ENCODE data around the gene GALNT15.

Gene GALNT15

DNA sequence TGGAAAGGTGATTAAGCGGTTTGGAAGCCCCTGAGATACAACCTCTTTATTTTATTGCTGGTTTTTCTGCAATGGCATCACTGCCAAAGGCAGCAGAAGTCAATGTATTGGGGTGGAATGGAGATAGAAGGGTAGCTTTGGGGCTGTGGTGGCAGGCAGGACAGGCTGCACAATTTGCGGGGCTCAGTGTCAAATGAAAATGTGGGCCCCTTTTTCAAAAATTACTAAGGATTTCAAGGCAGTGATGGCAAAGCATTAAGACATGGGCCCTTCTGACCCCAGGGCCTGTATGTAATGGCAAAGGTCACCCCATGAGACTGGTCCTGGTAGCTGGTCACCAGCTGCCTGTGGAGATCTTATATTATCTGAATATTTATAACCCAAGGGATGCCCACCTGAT is 29.3 kb upstream of the GALNT15 start:
- H3K4me3 Mint-ChIP-seq: no peak overlapping the region
- DNase-seq (ENCODE audit: low spot score): no peak
- H3K9me3 Mint-ChIP-seq: peaks cover 13% of the 10 kb centered on the region
- H3K4me1 Mint-ChIP-seq (ENCODE audit: low read depth): no peaks in the 10 kb centered on the region
- H3K36me3 Mint-ChIP-seq (ENCODE audit: low read depth): no peaks in the 10 kb centered on the region
- no peak overlapping the region for H3K27ac Mint-ChIP-seq
- H3K27me3 Mint-ChIP-seq (ENCODE audit: low read depth): no peaks in the 10 kb centered on the region

- no peaks in the 10 kb centered on the region for H3K27me3 Mint-ChIP-seq (ENCODE audit: low read depth)
These were observed 28.3 kb upstream of the GALNT15 start for GRCh38 chr3:16146015-16146730.

GRCh38 chr3:16147220-16147994 is 27.1 kb upstream of the GALNT15 start:
- H3K27ac Mint-ChIP-seq: no peak overlapping the region
- H3K36me3 Mint-ChIP-seq (ENCODE audit: low read depth): no peaks in the 10 kb centered on the region
- no peak for DNase-seq (ENCODE audit: low spot score)
- H3K4me3 Mint-ChIP-seq: no peak overlapping the region
- H3K9me3 Mint-ChIP-seq: peaks cover 13% of the 10 kb centered on the region
- H3K27me3 Mint-ChIP-seq (ENCODE audit: low read depth): no peaks in the 10 kb centered on the region
- H3K4me1 Mint-ChIP-seq (ENCODE audit: low read depth): peaks cover 3% of the 10 kb centered on the region

More at GRCh38 chr3:16146015-16146730, 28.3 kb upstream of the GALNT15 start:
- no peaks in the 10 kb centered on the region for H3K36me3 Mint-ChIP-seq (ENCODE audit: low read depth)
- peaks cover under 1% of the 10 kb centered on the region for H3K4me1 Mint-ChIP-seq (ENCODE audit: low read depth)
- no peak overlapping the region for H3K27ac Mint-ChIP-seq
- H3K9me3 Mint-ChIP-seq: peaks cover 13% of the 10 kb centered on the region
- no peak overlapping the region for H3K4me3 Mint-ChIP-seq
- DNase-seq (ENCODE audit: low spot score): no peak

DNA sequence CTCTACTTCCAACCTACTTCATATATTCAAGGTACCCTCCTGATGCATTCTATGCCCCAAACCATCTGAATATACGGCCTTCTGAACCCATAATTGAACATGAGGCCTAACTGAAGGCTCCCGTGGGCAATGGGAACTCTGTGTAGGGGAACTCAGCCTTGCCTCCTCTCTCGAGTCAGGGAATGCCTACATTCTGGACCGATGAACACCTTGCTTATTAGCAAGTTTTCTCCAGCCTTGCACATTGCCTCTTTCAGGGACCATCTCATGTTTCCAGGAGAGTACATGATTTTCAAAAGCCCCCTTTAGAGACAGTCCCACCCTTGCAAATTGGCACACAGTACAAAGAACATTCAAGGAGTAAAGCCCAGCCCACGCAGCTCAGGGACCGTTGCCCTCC is 26.3 kb upstream of the GALNT15 start:
- no peak overlapping the region for H3K27ac Mint-ChIP-seq
- H3K36me3 Mint-ChIP-seq (ENCODE audit: low read depth): no peaks in the 10 kb centered on the region
- H3K4me1 Mint-ChIP-seq (ENCODE audit: low read depth): peaks cover 3% of the 10 kb centered on the region
- H3K9me3 Mint-ChIP-seq: peaks cover 13% of the 10 kb centered on the region
- DNase-seq (ENCODE audit: low spot score): no peak
- peaks cover 3% of the 10 kb centered on the region for H3K27me3 Mint-ChIP-seq (ENCODE audit: low read depth)
- H3K4me3 Mint-ChIP-seq: no peak overlapping the region

- H3K27me3 Mint-ChIP-seq (ENCODE audit: low read depth): peaks cover 3% of the 10 kb centered on the region
- DNase-seq (ENCODE audit: low spot score): no peak
- H3K27ac Mint-ChIP-seq: no peak overlapping the region
- H3K4me3 Mint-ChIP-seq: no peak overlapping the region
- H3K9me3 Mint-ChIP-seq: peaks cover 10% of the 10 kb centered on the region
- H3K4me1 Mint-ChIP-seq (ENCODE audit: low read depth): peaks cover 3% of the 10 kb centered on the region
- no peaks in the 10 kb centered on the region for H3K36me3 Mint-ChIP-seq (ENCODE audit: low read depth)
These were observed 25.7 kb upstream of the GALNT15 start for GRCh38 chr3:16148783-16149182.

GRCh38 chr3:16150285-16150684 is 24.2 kb upstream of the GALNT15 start:
- Mint-ChIP-seq H3K9me3 (peaks cover 4% of the 10 kb centered on the region), H3K4me1 (ENCODE audit: low read depth) (peaks cover 3% of the 10 kb centered on the region), H3K36me3 (ENCODE audit: low read depth) (no peaks in the 10 kb centered on the region), H3K27ac (no peak overlapping the region), H3K27me3 (ENCODE audit: low read depth) (peaks cover 3% of the 10 kb centered on the region), H3K4me3 (no peak overlapping the region)
- no peak for DNase-seq (ENCODE audit: low spot score)

GRCh38 chr3:16151109-16151508 is 23.4 kb upstream of the GALNT15 start:
- H3K27me3 Mint-ChIP-seq (ENCODE audit: low read depth): peaks cover 3% of the 10 kb centered on the region
- H3K9me3 Mint-ChIP-seq: peaks cover 4% of the 10 kb centered on the region
- no peak overlapping the region for H3K4me3 Mint-ChIP-seq
- no peak for DNase-seq (ENCODE audit: low spot score)
- H3K4me1 Mint-ChIP-seq (ENCODE audit: low read depth): peaks cover 3% of the 10 kb centered on the region
- no peaks in the 10 kb centered on the region for H3K36me3 Mint-ChIP-seq (ENCODE audit: low read depth)
- H3K27ac Mint-ChIP-seq: no peak overlapping the region

- no peaks in the 10 kb centered on the region for H3K36me3 Mint-ChIP-seq (ENCODE audit: low read depth)
- no peaks in the 10 kb centered on the region for H3K4me1 Mint-ChIP-seq (ENCODE audit: low read depth)
- no peak overlapping the region for H3K27ac Mint-ChIP-seq
- peaks cover 5% of the 10 kb centered on the region for H3K27me3 Mint-ChIP-seq (ENCODE audit: low read depth)
- H3K9me3 Mint-ChIP-seq: no peaks in the 10 kb centered on the region
- H3K4me3 Mint-ChIP-seq: no peak overlapping the region
- DNase-seq (ENCODE audit: low spot score): no peak
These were observed 6.3 kb upstream of the GALNT15 start for GRCh38 chr3:16168211-16168610.

GRCh38 chr3:16171009-16171408 is 3.5 kb upstream of the GALNT15 start:
- Mint-ChIP-seq H3K36me3 (ENCODE audit: low read depth) (no peaks in the 10 kb centered on the region), H3K4me3 (no peak overlapping the region), H3K27me3 (ENCODE audit: low read depth) (peaks cover 15% of the 10 kb centered on the region), H3K4me1 (ENCODE audit: low read depth) (no peaks in the 10 kb centered on the region), H3K9me3 (no peaks in the 10 kb centered on the region), H3K27ac (no peak overlapping the region)
- no peak for DNase-seq (ENCODE audit: low spot score)

DNA sequence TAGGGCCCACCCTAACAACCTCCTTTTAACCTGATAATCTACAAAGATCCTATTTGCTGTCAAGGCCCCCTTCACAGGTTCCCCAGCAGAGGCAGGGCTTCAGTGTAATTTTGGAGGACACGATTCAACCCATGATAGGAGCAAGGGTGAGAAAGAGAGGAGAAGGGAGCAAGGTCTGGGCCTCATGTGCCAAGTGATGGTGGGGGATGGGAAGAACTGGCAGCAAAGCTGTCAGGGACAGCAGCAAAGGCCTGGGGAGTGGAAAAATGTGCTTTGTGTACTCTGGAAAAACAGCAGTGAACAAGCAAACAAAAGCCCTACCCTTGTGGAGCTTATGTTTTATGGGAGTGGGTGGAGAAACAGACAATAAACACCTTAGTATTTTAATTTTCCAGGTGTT is 2.7 kb upstream of the GALNT15 start:
- Mint-ChIP-seq H3K9me3 (no peaks in the 10 kb centered on the region), H3K4me3 (no peak overlapping the region), H3K4me1 (ENCODE audit: low read depth) (no peaks in the 10 kb centered on the region), H3K36me3 (ENCODE audit: low read depth) (no peaks in the 10 kb centered on the region), H3K27me3 (ENCODE audit: low read depth) (peaks cover 15% of the 10 kb centered on the region), H3K27ac (no peak overlapping the region)
- no peak for DNase-seq (ENCODE audit: low spot score)

DNA sequence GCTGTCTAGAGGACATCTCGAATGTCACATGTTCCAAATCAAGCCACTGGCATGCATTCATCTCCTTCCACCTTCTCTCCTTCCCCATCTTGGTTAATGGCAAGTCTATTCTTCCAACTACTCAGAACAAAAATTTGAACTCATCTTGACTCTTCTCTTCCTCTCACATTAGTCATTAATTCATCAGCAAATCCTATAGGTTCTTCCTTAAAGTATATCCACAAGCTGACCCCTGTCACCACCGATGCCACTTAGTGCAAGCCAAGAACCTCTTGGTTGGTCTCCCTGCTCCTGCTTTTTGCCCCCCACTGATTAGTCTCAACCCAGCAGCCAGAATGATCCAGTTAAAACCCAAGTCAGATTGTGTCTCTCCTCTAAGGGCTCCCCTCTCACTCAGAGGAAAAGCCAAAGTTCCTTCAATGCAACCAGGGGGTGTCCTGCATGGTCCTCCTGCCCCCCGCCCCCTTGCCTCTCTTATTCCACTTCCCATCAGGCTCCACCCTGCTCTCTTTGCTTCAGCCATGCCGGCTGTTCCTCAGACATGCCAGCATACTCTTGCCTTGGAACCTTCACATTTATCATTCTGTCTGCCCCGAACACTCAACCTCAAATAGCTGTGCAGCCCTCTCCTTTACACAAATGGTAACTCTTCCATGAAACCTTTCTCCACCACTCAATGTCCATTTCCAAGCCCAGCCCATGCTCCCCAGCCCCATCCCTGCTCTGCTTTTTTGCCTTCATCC is 1.0 kb upstream of the GALNT15 start:
- H3K4me3 Mint-ChIP-seq: no peak overlapping the region
- no peak for DNase-seq (ENCODE audit: low spot score)
- no peaks in the 10 kb centered on the region for H3K9me3 Mint-ChIP-seq
- no peaks in the 10 kb centered on the region for H3K36me3 Mint-ChIP-seq (ENCODE audit: low read depth)
- H3K4me1 Mint-ChIP-seq (ENCODE audit: low read depth): peaks cover under 1% of the 10 kb centered on the region
- H3K27ac Mint-ChIP-seq: no peak overlapping the region
- H3K27me3 Mint-ChIP-seq (ENCODE audit: low read depth): peaks cover 21% of the 10 kb centered on the region

DNA sequence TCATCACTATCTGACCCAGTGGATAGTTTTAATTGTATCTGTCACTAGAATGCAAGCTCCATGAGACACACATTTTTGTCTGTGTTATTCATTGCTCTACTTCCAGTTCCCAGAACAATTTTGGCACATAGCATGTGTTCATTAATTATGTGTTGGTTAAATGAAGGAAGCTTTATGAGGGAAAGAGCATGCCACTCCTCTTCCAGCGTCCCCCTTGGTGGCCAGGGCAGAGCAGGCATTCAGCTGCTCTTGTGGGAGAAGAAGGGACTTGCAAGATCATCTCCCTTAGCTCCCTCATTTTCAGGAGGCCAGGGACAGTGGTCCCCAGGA is 489 bp upstream of the GALNT15 start:
- Mint-ChIP-seq H3K27ac (no peak overlapping the region), H3K4me3 (no peak overlapping the region), H3K4me1 (ENCODE audit: low read depth) (peaks cover 2% of the 10 kb centered on the region), H3K9me3 (no peaks in the 10 kb centered on the region), H3K36me3 (ENCODE audit: low read depth) (no peaks in the 10 kb centered on the region), H3K27me3 (ENCODE audit: low read depth) (peaks cover 21% of the 10 kb centered on the region)
- DNase-seq (ENCODE audit: low spot score): no peak

DNA sequence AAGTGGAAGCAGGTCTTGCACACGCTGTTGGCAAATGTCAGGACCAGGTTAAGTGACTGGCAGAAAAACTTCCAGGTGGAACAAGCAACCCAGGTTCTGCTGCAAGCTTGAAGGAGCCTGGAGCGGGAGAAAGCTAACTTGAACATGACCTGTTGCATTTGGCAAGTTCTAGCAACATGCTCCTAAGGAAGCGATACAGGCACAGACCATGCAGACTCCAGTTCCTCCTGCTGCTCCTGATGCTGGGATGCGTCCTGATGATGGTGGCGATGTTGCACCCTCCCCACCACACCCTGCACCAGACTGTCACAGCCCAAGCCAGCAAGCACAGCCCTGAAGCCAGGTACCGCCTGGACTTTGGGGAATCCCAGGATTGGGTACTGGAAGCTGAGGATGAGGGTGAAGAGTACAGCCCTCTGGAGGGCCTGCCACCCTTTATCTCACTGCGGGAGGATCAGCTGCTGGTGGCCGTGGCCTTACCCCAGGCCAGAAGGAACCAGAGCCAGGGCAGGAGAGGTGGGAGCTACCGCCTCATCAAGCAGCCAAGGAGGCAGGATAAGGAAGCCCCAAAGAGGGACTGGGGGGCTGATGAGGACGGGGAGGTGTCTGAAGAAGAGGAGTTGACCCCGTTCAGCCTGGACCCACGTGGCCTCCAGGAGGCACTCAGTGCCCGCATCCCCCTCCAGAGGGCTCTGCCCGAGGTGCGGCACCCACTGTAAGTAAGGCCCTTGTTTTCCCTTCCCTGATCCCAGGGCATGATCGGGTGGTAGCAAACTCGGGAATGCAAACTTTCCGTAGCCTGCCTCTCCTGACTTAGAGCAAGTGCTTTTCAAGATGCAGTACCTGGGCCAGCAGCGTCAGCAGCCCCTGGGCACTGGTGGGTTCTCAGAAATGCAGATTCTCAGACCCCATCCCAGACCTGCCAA is 759 bp downstream of the GALNT15 start:
- peaks cover 2% of the 10 kb centered on the region for H3K4me1 Mint-ChIP-seq (ENCODE audit: low read depth)
- DNase-seq (ENCODE audit: low spot score): no peak
- H3K27ac Mint-ChIP-seq: no peak overlapping the region
- H3K36me3 Mint-ChIP-seq (ENCODE audit: low read depth): no peaks in the 10 kb centered on the region
- H3K4me3 Mint-ChIP-seq: no peak overlapping the region
- H3K27me3 Mint-ChIP-seq (ENCODE audit: low read depth): peaks cover 21% of the 10 kb centered on the region
- no peaks in the 10 kb centered on the region for H3K9me3 Mint-ChIP-seq

Data from T-helper 2 cell treated with Interferon-gamma antibody and Interleukin-4, amounts not matched to agents 5 μg/mL and 100 μg/mL, for 36 hours (primary cell).